Hematopoietic multipotent progenitor cell treated with erythropoietin and hydrocortisone succinate and interleukin-3 and kit ligand, for 6 days (in vitro differentiated cells): Measurements from ENCODE around the gene SLC24A1.

Experiments
- DNase-seq: peaks from one replicate; pipeline ENCODE4 v3.0.0-alpha.2; 2015

Gene SLC24A1

DNA sequence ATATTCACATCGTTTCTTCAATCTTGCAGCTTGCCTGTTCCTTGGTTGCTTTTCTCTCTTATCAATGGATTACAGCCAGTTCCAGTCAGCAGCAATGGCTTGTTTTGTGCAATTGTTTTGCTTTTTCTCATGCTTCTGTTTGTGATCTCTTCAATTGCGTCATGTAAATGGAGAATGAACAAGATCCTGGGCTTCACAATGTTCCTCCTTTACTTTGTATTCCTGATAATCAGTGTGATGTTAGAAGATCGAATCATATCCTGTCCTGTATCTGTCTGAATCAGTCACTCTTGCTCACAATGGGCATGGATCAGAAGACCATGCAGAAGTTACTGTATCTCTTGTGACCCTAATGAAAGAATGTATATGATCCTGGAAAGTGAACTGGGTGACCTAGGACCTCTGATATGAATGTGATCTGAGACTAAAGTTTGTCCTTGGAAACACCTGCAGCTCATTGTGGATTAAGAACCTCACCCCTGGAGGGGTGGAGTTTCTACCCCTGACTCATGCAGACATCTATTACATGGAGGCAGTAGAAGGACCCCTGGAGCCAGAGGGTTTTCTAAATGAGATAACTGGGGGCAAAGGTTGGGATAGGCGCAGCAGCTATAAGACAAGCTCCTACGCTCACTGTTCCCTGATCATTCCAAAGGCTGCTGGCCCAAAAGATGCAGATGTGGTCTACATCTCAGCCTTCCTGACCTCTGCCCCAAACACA, 32.2 kb downstream of the SLC24A1 start:
- DNase-seq = no peak

- DNase-seq = no peak
Observed at GRCh38 chr15:65655026-65655425, 33.3 kb downstream of the SLC24A1 start.

DNA sequence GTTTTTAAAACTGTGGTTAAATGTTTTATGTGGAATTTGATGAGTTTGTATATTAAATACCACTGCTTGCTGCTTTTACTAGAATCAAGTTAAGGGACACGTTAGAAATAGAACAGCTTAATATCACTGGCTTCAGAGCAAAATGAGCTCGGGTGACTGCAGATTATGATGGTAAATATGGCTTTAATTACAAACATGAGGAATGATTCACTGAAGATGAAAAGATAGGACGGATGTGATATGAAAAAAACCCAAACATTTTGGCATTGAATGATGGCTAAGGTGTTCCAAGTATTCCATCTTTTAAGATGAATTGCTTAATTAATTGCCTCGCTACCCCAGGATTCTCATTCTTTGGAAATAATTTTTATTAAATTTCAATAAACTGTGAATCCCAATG, 33.7 kb downstream of the SLC24A1 start:
- no peak for DNase-seq

DNA sequence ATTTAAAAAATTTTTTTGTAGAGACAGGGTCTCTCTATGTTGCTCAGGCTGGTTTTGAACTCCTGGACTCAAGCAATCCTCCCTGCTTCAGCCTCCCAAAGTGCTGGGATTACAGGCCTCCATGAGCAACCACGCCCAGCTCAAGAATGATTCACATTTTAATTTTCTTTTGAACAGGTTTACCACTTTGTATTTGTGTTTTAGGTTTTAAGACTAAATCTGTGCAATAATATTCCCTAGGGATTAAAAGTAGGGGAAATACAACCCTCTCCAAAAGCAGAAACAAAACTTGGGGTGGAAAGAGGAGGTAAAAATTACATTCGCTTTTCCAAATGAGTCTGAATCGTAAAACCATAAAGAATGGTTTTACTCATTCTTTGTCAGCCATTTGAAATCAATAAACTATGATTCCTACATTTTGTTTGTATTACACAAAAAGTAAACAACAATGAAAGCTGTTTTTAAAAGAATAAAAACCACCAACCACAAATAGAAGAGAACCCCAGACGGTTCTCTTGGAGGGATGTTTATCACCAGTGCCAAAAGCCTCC, 37.8 kb downstream of the SLC24A1 start:
- no peak for DNase-seq

GRCh38 chr15:65660927-65661326, 39.2 kb downstream of the SLC24A1 start:
- DNase-seq = no peak

DNA sequence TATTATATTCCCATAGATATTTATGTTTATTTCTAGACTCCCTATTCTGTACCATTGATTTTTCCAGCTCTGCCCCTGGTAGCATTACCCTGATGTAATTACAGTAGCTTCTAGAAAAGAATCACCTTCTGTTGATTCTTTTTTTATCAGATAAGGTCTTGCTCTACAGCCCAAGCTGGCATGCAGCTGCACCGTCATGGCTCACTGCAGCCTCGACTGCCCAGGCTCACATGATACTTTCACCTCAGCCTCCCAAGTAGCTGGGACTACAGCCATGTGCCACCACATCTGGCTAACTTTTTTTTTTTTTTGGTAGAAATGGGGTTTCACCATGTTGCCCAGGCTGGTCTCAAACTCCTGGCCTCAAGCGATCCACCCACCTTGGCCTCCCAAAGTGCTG, 41.8 kb downstream of the SLC24A1 start:
- DNase-seq = no peak

DNA sequence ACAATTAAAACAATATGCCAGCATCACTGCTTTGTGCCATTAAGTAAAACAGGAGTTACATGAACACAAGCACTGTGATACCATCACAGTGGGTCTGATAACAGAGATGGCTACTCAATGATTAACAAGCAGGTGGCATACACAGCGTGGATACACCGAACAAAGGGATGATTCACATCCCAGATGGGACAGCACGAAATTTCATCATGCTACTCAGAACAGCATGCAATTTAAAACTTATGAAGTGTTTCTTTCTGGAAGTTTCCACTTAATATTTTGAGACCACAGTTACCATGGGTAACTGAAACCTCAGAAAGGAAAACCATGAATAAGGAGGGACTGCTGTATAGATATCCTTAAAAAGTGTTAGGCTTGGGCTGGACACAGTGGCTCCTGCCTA, 44.5 kb downstream of the SLC24A1 start:
- DNase-seq = no peak

GRCh38 chr15:65675551-65675950, 53.8 kb downstream of the SLC24A1 start:
- no peak for DNase-seq

- DNase-seq = no peak
Observed at GRCh38 chr15:65676123-65676522, 54.4 kb downstream of the SLC24A1 start.

DNA sequence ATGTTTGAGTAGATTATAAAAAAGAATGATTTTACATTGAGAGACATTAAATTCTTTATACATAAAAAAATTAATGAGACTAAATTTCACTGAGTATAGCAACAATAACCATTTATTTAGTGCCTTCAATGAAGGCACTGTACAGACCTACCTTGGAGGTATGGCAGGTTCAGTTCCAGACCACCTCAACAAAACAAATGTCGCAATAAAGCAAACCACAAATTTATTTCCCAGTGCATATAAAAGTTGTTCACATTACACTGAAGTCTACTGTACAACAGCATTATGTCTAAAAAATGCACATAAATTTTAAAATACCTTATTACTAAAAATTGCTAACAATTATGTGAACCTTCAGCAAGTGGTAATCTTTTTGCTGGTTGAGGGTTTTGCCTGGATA, 58.8 kb downstream of the SLC24A1 start:
- DNase-seq = no peak

DNA sequence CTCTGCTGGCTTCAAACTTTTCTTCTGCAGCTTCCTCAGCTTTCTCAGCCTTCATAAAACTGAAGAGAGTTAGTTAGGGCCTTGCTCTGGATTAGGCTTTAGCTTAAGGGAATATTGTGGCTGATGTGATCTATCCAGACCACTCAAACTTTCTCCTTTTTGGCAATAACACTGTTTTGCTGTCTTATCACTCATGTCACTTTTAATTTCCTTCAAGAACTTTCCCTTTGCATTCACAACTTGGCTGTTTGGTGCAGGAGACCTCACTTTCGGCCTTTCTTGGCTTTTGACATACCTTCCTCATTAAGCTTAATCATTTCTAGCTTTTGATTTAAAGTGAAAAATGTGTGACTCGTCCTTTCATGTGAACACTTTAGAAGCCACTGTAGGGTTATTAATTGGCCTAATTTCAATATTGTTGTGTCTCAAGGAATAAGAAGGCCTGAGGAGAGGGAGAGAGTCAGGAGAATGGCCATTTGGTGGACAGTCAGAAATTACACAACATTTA, 60.7 kb downstream of the SLC24A1 start:
- DNase-seq = no peak

DNA sequence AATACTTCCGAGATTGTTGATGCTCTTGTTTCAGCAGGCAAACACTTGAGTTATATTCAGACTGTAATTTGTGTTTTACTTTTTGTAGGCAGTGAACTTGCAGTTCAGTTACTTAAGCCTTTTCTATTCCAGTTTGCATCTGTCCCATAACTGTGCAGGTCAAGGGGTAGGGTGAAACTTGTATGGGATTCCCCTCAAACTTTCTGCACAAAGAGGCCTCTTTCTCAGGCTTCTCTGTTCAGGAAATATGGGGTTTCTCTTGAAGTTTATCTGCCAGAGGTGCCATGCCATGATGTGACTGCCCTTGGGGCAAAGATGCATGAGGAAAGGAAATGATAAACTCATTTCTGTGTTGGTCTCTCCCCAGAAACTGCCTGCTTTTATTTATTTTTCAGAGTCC, 66.7 kb downstream of the SLC24A1 start:
- DNase-seq = no peak

- DNase-seq = no peak
Observed at GRCh38 chr15:65690173-65690572, 68.4 kb downstream of the SLC24A1 start.

GRCh38 chr15:65690778-65691177, 69.0 kb downstream of the SLC24A1 start:
- DNase-seq = no peak

- DNase-seq = no peak
Observed at GRCh38 chr15:65695081-65695480, 73.3 kb downstream of the SLC24A1 start.
